PC-3 (cell line): ENCODE data around the gene NDRG2. TPM values are rescaled to one million over a fixed set of nuclear protein-coding genes. Genes with fewer than 3 reads are reported as not detected.
"Not testable (repeated sequence)": the region's sequence is repeated elsewhere in the genome, so short reads cannot be mapped to it uniquely, and the experiment has no call there.

Experiments used
- ATAC-seq: fragments of 200-7000 bp; cut with Tn5 transposase; 2 replicates; pipeline ENCODE4 v1.9.1; 2020; ENCODE audit warnings: mild to moderate bottlenecking, moderate library complexity
- BruUV-seq: library from RNA; stranded (reverse); fragments of 400-500 nt; replicated peaks from 2 replicates; lab custom pipeline; 2021; lab: Mats Ljungman, UMichigan
- CTCF ChIA-PET: fragments of 300-600 bp; sonication (Branson Sonifier 250); formaldehyde crosslinking; loops from one replicate; lab custom pipeline; 2022; ENCODE audit warnings: antibody characterized with exemption; lab: Charles Lee
- POLR2A ChIA-PET: fragments of 300-600 bp; sonication (Branson Sonifier 250); formaldehyde crosslinking; loops from one replicate; lab custom pipeline; 2022; ENCODE audit warnings: antibody characterized with exemption; ENCODE audit not compliant: unreplicated experiment; lab: Charles Lee
- DNase-seq: peaks from one replicate; pipeline ENCODE4 v3.0.0-alpha.2; 2015
- H2AFZ ChIP-seq: fragments of 300-600 bp; sonication (generic); 2 replicates; pipeline ENCODE4 v1.6.0; 2016; ENCODE audit warnings: antibody characterized with exemption, low read length
- H3F3A ChIP-seq: fragments of 300-600 bp; sonication (generic); one replicate; pipeline ENCODE4 v1.6.0; 2017; ENCODE audit warnings: antibody characterized with exemption, low read length, control low read depth, mild to moderate bottlenecking; ENCODE audit not compliant: unreplicated experiment
- H3K27ac ChIP-seq: fragments of 300-600 bp; sonication (generic); 2 replicates; pipeline ENCODE4 v1.5.1; 2016; ENCODE audit warnings: mild to moderate bottlenecking, low read length
- H3K27me3 ChIP-seq: fragments of 300-600 bp; sonication (generic); 2 replicates; pipeline ENCODE4 v1.6.1; 2016; ENCODE audit warnings: low read length, mixed read lengths
- H3K36me3 ChIP-seq: fragments of 300-600 bp; sonication (generic); 2 replicates; pipeline ENCODE4 v1.6.1; 2016; ENCODE audit warnings: low read depth, mixed run types, low read length, mixed read lengths
- H3K4me1 ChIP-seq: fragments of 300-600 bp; sonication (generic); 2 replicates; pipeline ENCODE4 v1.5.1; 2016; ENCODE audit warnings: low read length; ENCODE audit not compliant: insufficient read depth
- H3K4me2 ChIP-seq: fragments of 300-600 bp; sonication (generic); 2 replicates; pipeline ENCODE4 v1.6.0; 2016; ENCODE audit warnings: low read length
- H3K4me3 ChIP-seq: fragments of 300-600 bp; sonication (generic); 2 replicates; pipeline ENCODE4 v1.5.1; 2016; ENCODE audit warnings: mild to moderate bottlenecking, low read length, mixed read lengths
- H3K79me2 ChIP-seq: fragments of 300-600 bp; sonication (generic); 2 replicates; pipeline ENCODE4 v1.6.1; 2017; ENCODE audit warnings: low read length, mixed read lengths
- H3K9ac ChIP-seq: fragments of 300-600 bp; sonication (generic); 2 replicates; pipeline ENCODE4 v1.6.0; 2016; ENCODE audit warnings: mild to moderate bottlenecking, low read length
- H3K9me2 ChIP-seq: fragments of 300-600 bp; sonication (generic); replicated peaks from 2 replicates; pipeline ENCODE4 v1.6.1; 2016; ENCODE audit warnings: mixed run types, low read length, mixed read lengths
- H3K9me3 ChIP-seq: fragments of 300-600 bp; sonication (generic); 2 replicates; pipeline ENCODE4 v1.6.1; 2016; ENCODE audit warnings: low read length, mixed read lengths
- H4K20me1 ChIP-seq: fragments of 300-600 bp; sonication (generic); 2 replicates; pipeline ENCODE4 v1.6.1; 2016; ENCODE audit warnings: low read length, mixed read lengths
- CTCF ChIP-seq: fragments of 300-600 bp; sonication (generic); conservative IDR thresholded peaks from 2 replicates; pipeline ENCODE4 v1.5.1; 2017; ENCODE audit warnings: antibody characterized with exemption, low read depth, mild to moderate bottlenecking, low read length
- EZH2 ChIP-seq: fragments of 300-600 bp; sonication (generic); IDR thresholded peaks from one replicate; pipeline ENCODE4 v1.6.1; 2017; ENCODE audit warnings: antibody characterized with exemption, mild to moderate bottlenecking, low read length; ENCODE audit not compliant: unreplicated experiment
- EZH2phosphoT487 ChIP-seq: fragments of 300-600 bp; sonication (generic); IDR thresholded peaks from 2 replicates; pipeline ENCODE4 v1.6.1; 2018; ENCODE audit warnings: mild to moderate bottlenecking, antibody characterized with exemption, low read length, borderline replicate concordance
- intact Hi-C: fragments of 100-400 bp; cut with micrococcal nuclease; formaldehyde crosslinking; loops from 2 replicates; pipeline ENCODE4 v1.9.0; 2023
- total RNA-seq: library from RNA; depleted of rRNA; stranded (reverse); fragments of >200 nt; gene quantifications from 2 replicates; pipeline ENCODE4 v1.2.3, GENCODE V29; 2014

The NDRG2 gene
- total RNA-seq, 1 experiment from 2014 or later, result 4.0 TPM

GRCh38 chr14:21041676-21042433 is 17.0 kb upstream of the NDRG2 start, which contains the start of gene RNASE7:
TSS of gene RNASE7 (plus strand) at chr14:21042362. CDS start at chr14:21042993, 631 bp downstream.
- H3K4me1 ChIP-seq, result no peaks in the 10 kb centered on the region
- no peaks in the 10 kb centered on the region for H3K9me3 ChIP-seq
- no peaks in the 10 kb centered on the region for H3K9me2 ChIP-seq
- H3K27me3 ChIP-seq, result peaks cover 30% of the 10 kb centered on the region
- H3K4me2 ChIP-seq, result no peak within 1 kb of the TSS
- no peak within 1 kb of the TSS for H2AFZ ChIP-seq
- BruUV-seq, result no TSS peak
- H3K36me3 ChIP-seq, result no peaks in the 10 kb centered on the region
- ATAC-seq (no peak), DNase-seq (no peak)
- intact Hi-C loops, result loop anchor here (5.0 kb wide), 2 partner anchors 185 to 345 kb away; no protein-coding TSS in a partner anchor
- no peaks in the 10 kb centered on the region for H3K79me2 ChIP-seq
- TF ChIP-seq EZH2phosphoT487 (no peak), CTCF (no peak), EZH2 (no peak)
- H3F3A ChIP-seq, result no peaks in the 10 kb centered on the region
- H3K4me3 ChIP-seq, result no peak within 1 kb of the TSS
- no peak within 1 kb of the TSS for H3K27ac ChIP-seq
- H4K20me1 ChIP-seq, result no peaks in the 10 kb centered on the region
- ChIA-PET POLR2A (interaction anchor here (0.6 kb wide), 1 partner anchor 60 kb away, joined by 6 read pairs; no protein-coding TSS in a partner anchor), CTCF (no interaction called here)
- no peak within 1 kb of the TSS for H3K9ac ChIP-seq

- POLR2A ChIA-PET, H3K4me1 ChIP-seq, H4K20me1 ChIP-seq, H3K9me2 ChIP-seq, H3F3A ChIP-seq, H3K27ac ChIP-seq, DNase-seq, H3K4me2 ChIP-seq, H2AFZ ChIP-seq, H3K79me2 ChIP-seq, BruUV-seq, H3K9ac ChIP-seq, ATAC-seq, H3K9me3 ChIP-seq, H3K4me3 ChIP-seq, H3K36me3 ChIP-seq: not testable (repeated sequence)
- CTCF ChIA-PET, result interaction anchor here (0.6 to 1.5 kb wide), 3 partner anchors 21 to 26 kb away, joined by 3 to 17 read pairs (median 4); no protein-coding TSS in a partner anchor
- intact Hi-C loops, result loop anchor here (1.0 to 5.0 kb wide), 3 partner anchors 27 to 344 kb away; no protein-coding TSS in a partner anchor
- peaks cover 38% of the 10 kb centered on the region for H3K27me3 ChIP-seq
Observed at GRCh38 chr14:21040941-21041340, 16.1 kb upstream of the NDRG2 start.

- no peaks in the 10 kb centered on the region for H3K9me2 ChIP-seq
- H3K79me2 ChIP-seq, result no peaks in the 10 kb centered on the region
- intact Hi-C loops, result loop anchor here (1.0 to 5.0 kb wide), 3 partner anchors 26 to 343 kb away; no protein-coding TSS in a partner anchor
- ChIA-PET POLR2A (no interaction called here), CTCF (interaction anchor here (0.7 to 1.5 kb wide), 3 partner anchors 26 to 192 kb away, joined by 3 to 17 read pairs (median 4); no protein-coding TSS in a partner anchor)
- no peak overlapping the region for H3K9ac ChIP-seq
- no peaks in the 10 kb centered on the region for H3K36me3 ChIP-seq
- no peak overlapping the region for H2AFZ ChIP-seq
- BruUV-seq, result no TSS peak
- H3K4me2 ChIP-seq, result no peak overlapping the region
- no peak for DNase-seq
- H4K20me1 ChIP-seq, result no peaks in the 10 kb centered on the region
- TF ChIP-seq EZH2 (no peak), CTCF (no peak), EZH2phosphoT487 (no peak)
- no peak for ATAC-seq
- H3K4me3 ChIP-seq, result no peak overlapping the region
- no peaks in the 10 kb centered on the region for H3F3A ChIP-seq
- H3K4me1 ChIP-seq, result no peaks in the 10 kb centered on the region
- peaks cover 39% of the 10 kb centered on the region for H3K27me3 ChIP-seq
- H3K9me3 ChIP-seq, result no peaks in the 10 kb centered on the region
- no peak overlapping the region for H3K27ac ChIP-seq
Observed at GRCh38 chr14:21040370-21040925, 15.6 kb upstream of the NDRG2 start.
